Epithelial cell of proximal tubule (primary cell): ENCODE measurements around the gene ITGA6. TPM values are rescaled to one million over a fixed set of nuclear protein-coding genes. Genes with fewer than 3 reads are reported as not detected.
A peak's percentile ranks its signal among the peaks of the same experiment; 100 is the strongest.

Experiments
- DNase-seq: peaks from one replicate; pipeline ENCODE4 v3.0.0-alpha.2; 2011; ENCODE audit warnings: low read depth
- H3K4me3 ChIP-seq: 2 replicates; pipeline ENCODE4 v1.5.1; 2011; ENCODE audit warnings: low read depth, mild to moderate bottlenecking, low read length
- CTCF ChIP-seq: conservative IDR thresholded peaks from 2 replicates; pipeline ENCODE4 v1.5.1; 2012; ENCODE audit warnings: low read depth, mild to moderate bottlenecking, low read length
- total RNA-seq: library from RNA; depleted of rRNA; stranded (reverse); fragments of >200 nt; gene quantifications from 2 replicates; pipeline ENCODE4 v1.2.3, GENCODE V29; 2015

Gene ITGA6
- total RNA-seq, 1 donor from 2014 or later = 100 TPM

- DNase-seq = no peak
- no peak overlapping the region for H3K4me3 ChIP-seq
- peak; percentile 43 for TF ChIP-seq CTCF
Observed at GRCh38 chr2:172456002-172456401, 28.6 kb downstream of the ITGA6 start.

GRCh38 chr2:172457536-172457935, 30.1 kb downstream of the ITGA6 start:
- no peak for TF ChIP-seq CTCF
- no peak overlapping the region for H3K4me3 ChIP-seq
- DNase-seq = no peak

- DNase-seq = no peak
- no peak overlapping the region for H3K4me3 ChIP-seq
- TF ChIP-seq CTCF = no peak
Observed at GRCh38 chr2:172458561-172459124, 31.3 kb downstream of the ITGA6 start.

GRCh38 chr2:172460780-172461201, 33.4 kb downstream of the ITGA6 start:
- no peak for DNase-seq
- no peak overlapping the region for H3K4me3 ChIP-seq
- TF ChIP-seq CTCF = no peak

GRCh38 chr2:172461591-172462372, 34.4 kb downstream of the ITGA6 start:
- peak; percentile 84 for TF ChIP-seq CTCF
- no peak for DNase-seq
- H3K4me3 ChIP-seq = no peak overlapping the region

GRCh38 chr2:172462373-172462848, 35.0 kb downstream of the ITGA6 start:
- no peak for DNase-seq
- no peak overlapping the region for H3K4me3 ChIP-seq
- no peak for TF ChIP-seq CTCF
